GM19395 (cell line): ENCODE measurements around the gene AK3.
A peak's percentile ranks its signal among the peaks of the same experiment; 100 is the strongest.

Source experiments
- ATAC-seq: cut with Tn5 transposase; IDR thresholded peaks from one replicate; pipeline ENCODE4 v1.9.1; 2021; ENCODE audit warnings: mild to moderate bottlenecking, moderate library complexity; ENCODE audit not compliant: unreplicated experiment

Gene AK3

GRCh38 chr9:4709380-4709779, 31.6 kb downstream of the AK3 start:
- no peak for ATAC-seq

- no peak for ATAC-seq
Measured at GRCh38 chr9:4706971-4707622, 33.9 kb downstream of the AK3 start.

- no peak for ATAC-seq
Measured at GRCh38 chr9:4706021-4706420, 35.0 kb downstream of the AK3 start.

GRCh38 chr9:4704129-4704528, 36.9 kb downstream of the AK3 start:
- ATAC-seq = no peak

- no peak for ATAC-seq
Measured at GRCh38 chr9:4701526-4701925, 39.5 kb downstream of the AK3 start.

GRCh38 chr9:4700932-4701331, 40.1 kb downstream of the AK3 start:
- ATAC-seq = no peak

- no peak for ATAC-seq
Measured at GRCh38 chr9:4700091-4700490, 40.9 kb downstream of the AK3 start.

- no peak for ATAC-seq
Measured at GRCh38 chr9:4691795-4692194, 49.2 kb downstream of the AK3 start.

- ATAC-seq = peak; percentile 64
Measured at GRCh38 chr9:4690144-4690543, 50.9 kb downstream of the AK3 start.

- ATAC-seq = peak; percentile 76
Measured at GRCh38 chr9:4689687-4690104, 51.3 kb downstream of the AK3 start.

GRCh38 chr9:4689021-4689420, 52.0 kb downstream of the AK3 start:
- ATAC-seq = no peak

- ATAC-seq = no peak
Measured at GRCh38 chr9:4686584-4686983, 54.4 kb downstream of the AK3 start.

GRCh38 chr9:4686112-4686511, 54.9 kb downstream of the AK3 start:
- ATAC-seq = no peak

GRCh38 chr9:4684820-4685219, 56.2 kb downstream of the AK3 start:
- no peak for ATAC-seq

- ATAC-seq = no peak
Measured at GRCh38 chr9:4680750-4681149, 60.3 kb downstream of the AK3 start.

- no peak for ATAC-seq
Measured at GRCh38 chr9:4680173-4680525, 60.9 kb downstream of the AK3 start.

GRCh38 chr9:4679268-4680172, 61.5 kb downstream of the AK3 start, which contains the start of gene CDC37L1:
Gene CDC37L1, plus strand, starts transcription at chr9:4679569. Its CDS starts 199 bp downstream, at chr9:4679768.
- peak; percentile 96 for ATAC-seq

GRCh38 chr9:4678679-4679267, 62.2 kb downstream of the AK3 start:
- peak; percentile 17 for ATAC-seq

GRCh38 chr9:4677392-4677791, 63.6 kb downstream of the AK3 start:
- no peak for ATAC-seq

- no peak for ATAC-seq
Measured at GRCh38 chr9:4674783-4675182, 66.2 kb downstream of the AK3 start.

- no peak for ATAC-seq
Measured at GRCh38 chr9:4671737-4672136, 69.3 kb downstream of the AK3 start.

- ATAC-seq = no peak
Measured at GRCh38 chr9:4670591-4670990, 70.4 kb downstream of the AK3 start.
